ENCODE measurements around the gene RTRAF. TPM values are rescaled to one million over a fixed set of nuclear protein-coding genes. Genes with fewer than 3 reads are reported as not detected.

The RTRAF gene
- total RNA-seq, 1 experiment from 2014 or later = 282 TPM

GRCh38 chr14:52054678-52055077 lies 65.3 kb downstream of the RTRAF start (continued):
- no peak for TF ChIP-seq ZNF425 (CRISPR knock-in tag; conservative IDR thresholded peaks at IDR 0.05)
- TF ChIP-seq E2F1 (CRISPR knock-in tag; IDR thresholded peaks at IDR 0.05) = no peak
- no peak for TF ChIP-seq ZNF532 (CRISPR knock-in tag; IDR thresholded peaks at IDR 0.05; ENCODE audit: borderline replicate concordance)
- no peak for TF ChIP-seq IRF2 (CRISPR knock-in tag; IDR thresholded peaks at IDR 0.05; ENCODE audit: borderline replicate concordance, low read depth)

- H3K9me3 Mint-ChIP-seq = no peaks in the 10 kb centered on the region
- no peaks in the 10 kb centered on the region for H3K27me3 Mint-ChIP-seq (ENCODE audit: low read depth)
- no peak for TF ChIP-seq ZNF263 (CRISPR knock-in tag; IDR thresholded peaks at IDR 0.05; ENCODE audit: low read depth)
- no peaks in the 10 kb centered on the region for H3K36me3 Mint-ChIP-seq
- DNase-seq (ENCODE audit: low spot score) (no peak), ATAC-seq (no peak)
- H3K4me1 Mint-ChIP-seq = peaks cover 2% of the 10 kb centered on the region; the same call in 1 of the 2 replicates
- CTCF ChIA-PET = interaction anchor here (2.0 kb wide), 1 partner anchor 11 kb away, joined by 8 read pairs; no protein-coding TSS in a partner anchor
- POLR2A ChIA-PET = no interaction called here
- no peak overlapping the region for H3K27ac Mint-ChIP-seq
- no peak overlapping the region for H3K4me3 Mint-ChIP-seq
These were observed 65.8 kb downstream of the RTRAF start for GRCh38 chr14:52055167-52055566.

GRCh38 chr14:52058341-52058740 lies 69.0 kb downstream of the RTRAF start:
- ChIA-PET CTCF (no interaction called here), POLR2A (no interaction called here)
- Mint-ChIP-seq H3K36me3 (no peaks in the 10 kb centered on the region), H3K27ac (no peak overlapping the region), H3K27me3 (ENCODE audit: low read depth) (peaks cover 3% of the 10 kb centered on the region; the same call in 1 of the 2 replicates), H3K4me1 (peaks cover 19% of the 10 kb centered on the region), H3K4me3 (no peak overlapping the region), H3K9me3 (no peaks in the 10 kb centered on the region)
- no peak for ATAC-seq
- no peak for DNase-seq (ENCODE audit: low spot score)
- no peak for TF ChIP-seq ZBTB43 (CRISPR knock-in tag; IDR thresholded peaks at IDR 0.05)
- no peak for TF ChIP-seq ZNF317 (CRISPR knock-in tag; IDR thresholded peaks at IDR 0.05; ENCODE audit: borderline replicate concordance, low read depth)
- TF ChIP-seq ZNF232 (CRISPR knock-in tag; IDR thresholded peaks at IDR 0.05) = no peak
- no peak for TF ChIP-seq TEAD1 (CRISPR knock-in tag; IDR thresholded peaks at IDR 0.05)
- TF ChIP-seq ESRRA (CRISPR knock-in tag; IDR thresholded peaks at IDR 0.05; ENCODE audit: borderline replicate concordance) = no peak
- TF ChIP-seq ZNF512 (CRISPR knock-in tag; IDR thresholded peaks at IDR 0.05; ENCODE audit: borderline replicate concordance) = no peak
- TF ChIP-seq NFE2L1 (CRISPR knock-in tag; IDR thresholded peaks at IDR 0.05) = no peak
- no peak for TF ChIP-seq JUN (CRISPR knock-in tag; IDR thresholded peaks at IDR 0.05)
- no peak for TF ChIP-seq HMGA2 (CRISPR knock-in tag; IDR thresholded peaks at IDR 0.05)
- TF ChIP-seq ZNF263 (CRISPR knock-in tag; IDR thresholded peaks at IDR 0.05; ENCODE audit: low read depth) = no peak
- no peak for TF ChIP-seq RELA (CRISPR knock-in tag; IDR thresholded peaks at IDR 0.05; ENCODE audit: borderline replicate concordance)
- no peak for TF ChIP-seq ATF1 (CRISPR knock-in tag; IDR thresholded peaks at IDR 0.05)
- no peak for TF ChIP-seq IRF1 (CRISPR knock-in tag; IDR thresholded peaks at IDR 0.05)
- no peak for TF ChIP-seq CREB1 (CRISPR knock-in tag; IDR thresholded peaks at IDR 0.05)
- no peak for TF ChIP-seq MYBL2 (CRISPR knock-in tag; IDR thresholded peaks at IDR 0.05)
- TF ChIP-seq ZNF219 (CRISPR knock-in tag; IDR thresholded peaks at IDR 0.05; ENCODE audit: borderline replicate concordance) = no peak
- TF ChIP-seq HMGXB4 (CRISPR knock-in tag; IDR thresholded peaks at IDR 0.05) = no peak

All from WTC11 (cell line).